Neural progenitor cell (in vitro differentiated cells): Measurements from ENCODE around the gene ZNF416. TPM values are rescaled to one million over a fixed set of nuclear protein-coding genes. Genes with fewer than 3 reads are reported as not detected.

Source experiments
- DNase-seq: peaks from one replicate; pipeline ENCODE4 v3.0.0-alpha.2; 2016; ENCODE audit warnings: low spot score
- H2AFZ ChIP-seq: fragments of 200-600 bp; sonication (generic); replicated peaks from 2 replicates; pipeline ENCODE4 v1.6.1; 2016; ENCODE audit warnings: antibody characterized with exemption
- H3F3A ChIP-seq: fragments of 200-600 bp; sonication (generic); 2 replicates; pipeline ENCODE4 v1.6.1; 2016; ENCODE audit warnings: antibody characterized with exemption, low read depth
- H3K27ac ChIP-seq: fragments of 200-600 bp; sonication (generic); 2 replicates; pipeline ENCODE4 v1.5.1; 2016; ENCODE audit warnings: mild to moderate bottlenecking
- H3K27me3 ChIP-seq: fragments of 200-600 bp; sonication (generic); 2 replicates; pipeline ENCODE4 v1.6.1; 2016; ENCODE audit warnings: mild to moderate bottlenecking, moderate library complexity
- H3K36me3 ChIP-seq: fragments of 200-600 bp; sonication (generic); 2 replicates; pipeline ENCODE4 v1.5.1; 2016
- H3K4me1 ChIP-seq: fragments of 200-600 bp; sonication (generic); 2 replicates; pipeline ENCODE4 v1.6.1; 2016; ENCODE audit warnings: mixed run types
- H3K4me2 ChIP-seq: fragments of 200-600 bp; sonication (generic); 2 replicates; pipeline ENCODE4 v1.6.1; 2016
- H3K4me3 ChIP-seq: fragments of 200-600 bp; sonication (generic); 2 replicates; pipeline ENCODE4 v1.5.1; 2016
- H3K79me2 ChIP-seq: fragments of 200-600 bp; sonication (generic); 2 replicates; pipeline ENCODE4 v1.6.1; 2016; ENCODE audit warnings: low read depth
- H3K9ac ChIP-seq: fragments of 200-600 bp; sonication (generic); 2 replicates; pipeline ENCODE4 v1.6.1; 2016
- H3K9me3 ChIP-seq: fragments of 200-600 bp; sonication (generic); 2 replicates; pipeline ENCODE4 v1.5.1; 2016; ENCODE audit warnings: low read depth
- H4K20me1 ChIP-seq: fragments of 200-600 bp; sonication (generic); 2 replicates; pipeline ENCODE4 v1.6.1; 2016; ENCODE audit warnings: low read depth
- H3K27ac Mint-ChIP-seq: 3 replicates; pipeline ENCODE4 v1.8.0; 2021; ENCODE audit warnings: mixed read lengths
- H3K27me3 Mint-ChIP-seq: 2 replicates; pipeline ENCODE4 v1.8.0; 2022; ENCODE audit warnings: low read depth, mild to moderate bottlenecking, inconsistent platforms, moderate library complexity, mixed read lengths; ENCODE audit not compliant: insufficient read depth
- H3K36me3 Mint-ChIP-seq: 3 replicates; pipeline ENCODE4 v1.8.0; 2021; ENCODE audit warnings: mixed read lengths
- H3K4me1 Mint-ChIP-seq: 3 replicates; pipeline ENCODE4 v1.8.0; 2021; ENCODE audit warnings: mixed read lengths
- H3K4me3 Mint-ChIP-seq: 3 replicates; pipeline ENCODE4 v1.8.0; 2021; ENCODE audit warnings: mild to moderate bottlenecking, moderate library complexity, mixed read lengths
- H3K9me3 Mint-ChIP-seq: 3 replicates; pipeline ENCODE4 v1.8.0; 2020; ENCODE audit warnings: mixed read lengths
- CTCF ChIP-seq: fragments of 200-600 bp; sonication (generic); IDR thresholded peaks from 2 replicates; pipeline ENCODE4 v1.5.1; 2017; ENCODE audit warnings: antibody characterized with exemption, mild to moderate bottlenecking
- EZH2 ChIP-seq: fragments of 200-600 bp; sonication (generic); IDR thresholded peaks from 2 replicates; pipeline ENCODE4 v1.6.1; 2017; ENCODE audit warnings: antibody characterized with exemption, mild to moderate bottlenecking, moderate library complexity
- EZH2phosphoT487 ChIP-seq: fragments of 200-600 bp; sonication (generic); IDR thresholded peaks from 2 replicates; pipeline ENCODE4 v1.6.1; 2017; ENCODE audit warnings: antibody characterized with exemption
- total RNA-seq: library from RNA; depleted of rRNA; stranded (reverse); fragments of >200 nt; gene quantifications from 2 replicates; pipeline ENCODE4 v1.2.3, GENCODE V29; 2015; ENCODE audit warnings: low replicate concordance

The ZNF416 gene
- total RNA-seq, 1 donor from 2014 or later = 7.9 TPM

DNA sequence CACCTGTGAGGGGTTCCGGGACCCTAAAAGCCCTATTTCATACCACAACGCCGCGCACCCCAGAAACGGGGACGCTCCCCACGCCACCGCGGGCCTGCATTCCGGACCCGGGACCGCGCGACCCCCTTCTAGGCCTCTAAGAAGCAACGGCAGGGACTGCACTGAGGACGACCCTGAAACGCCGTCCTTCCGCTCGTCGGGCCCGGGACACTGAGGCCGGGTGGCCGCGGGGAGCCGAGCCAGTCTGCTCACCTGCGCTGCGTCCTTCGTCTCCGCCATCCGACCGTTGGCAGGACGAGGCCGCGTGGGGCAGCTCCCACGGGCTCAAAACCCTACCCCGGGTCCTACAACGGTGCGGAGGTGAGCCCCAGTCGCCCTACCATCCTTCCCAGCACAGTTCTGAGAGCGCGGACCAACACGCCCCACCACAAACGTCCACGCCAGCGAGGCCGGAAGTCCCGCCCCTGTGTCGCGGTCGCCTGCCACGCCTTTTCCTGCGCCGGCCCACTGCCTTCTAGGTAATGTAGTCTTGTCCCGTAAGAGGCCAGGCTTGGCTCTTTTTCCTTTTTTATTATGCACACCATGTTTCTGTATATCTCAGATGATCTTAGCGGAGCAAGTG is 19.2 kb downstream of the ZNF416 start, which contains the start of gene ZNF550:
Gene ZNF550, minus strand, starts transcription at position 460 of the 622 bp plus-strand sequence. Its CDS starts 181 bp downstream, at position 279.
- peaks cover 6% of the 10 kb centered on the region for H3K4me1 ChIP-seq
- H3F3A ChIP-seq = no peaks in the 10 kb centered on the region
- Mint-ChIP-seq H3K36me3 (peaks cover 41% of the 10 kb centered on the region), H3K27me3 (peaks cover 13% of the 10 kb centered on the region), H3K4me1 (peaks cover 11% of the 10 kb centered on the region), H3K9me3 (peaks cover 73% of the 10 kb centered on the region), H3K27ac (peak within 1 kb of the TSS; percentile 69), H3K4me3 (peak within 1 kb of the TSS; percentile 99)
- peak within 1 kb of the TSS; percentile 84 for H3K4me2 ChIP-seq
- H4K20me1 ChIP-seq = peaks cover 8% of the 10 kb centered on the region
- TF ChIP-seq CTCF = no peak
- no peak for TF ChIP-seq EZH2phosphoT487
- no peak for TF ChIP-seq EZH2
- peak within 1 kb of the TSS; percentile 65 for H3K9ac ChIP-seq
- peaks cover 20% of the 10 kb centered on the region for H3K79me2 ChIP-seq
- no peaks in the 10 kb centered on the region for H3K36me3 ChIP-seq
- peak within 1 kb of the TSS; percentile 89 for H2AFZ ChIP-seq
- H3K27ac ChIP-seq = no peak within 1 kb of the TSS
- DNase-seq = peak; percentile 88
- H3K27me3 ChIP-seq = no peaks in the 10 kb centered on the region
- peaks cover 16% of the 10 kb centered on the region for H3K9me3 ChIP-seq
- H3K4me3 ChIP-seq = peak within 1 kb of the TSS; percentile 87

- Mint-ChIP-seq H3K9me3 (peaks cover 70% of the 10 kb centered on the region), H3K4me1 (peaks cover 11% of the 10 kb centered on the region), H3K4me3 (peak overlapping the region; percentile 99), H3K36me3 (peaks cover 46% of the 10 kb centered on the region), H3K27ac (peak overlapping the region; percentile 69), H3K27me3 (peaks cover 13% of the 10 kb centered on the region)
- Histone ChIP-seq H3F3A (no peaks in the 10 kb centered on the region), H2AFZ (peak overlapping the region; percentile 89), H4K20me1 (peaks cover 8% of the 10 kb centered on the region), H3K4me2 (peak overlapping the region; percentile 84), H3K27ac (no peak overlapping the region), H3K79me2 (peaks cover 20% of the 10 kb centered on the region), H3K4me3 (peak overlapping the region; percentile 87), H3K9me3 (peaks cover 16% of the 10 kb centered on the region), H3K9ac (peak overlapping the region; percentile 65), H3K36me3 (no peaks in the 10 kb centered on the region), H3K27me3 (no peaks in the 10 kb centered on the region), H3K4me1 (peaks cover 6% of the 10 kb centered on the region)
- TF ChIP-seq EZH2 = no peak
- no peak for TF ChIP-seq EZH2phosphoT487
- no peak for TF ChIP-seq CTCF
- peak; percentile 58 for DNase-seq
Measured at GRCh38 chr19:57559008-57559403, 19.7 kb downstream of the ZNF416 start.

DNA sequence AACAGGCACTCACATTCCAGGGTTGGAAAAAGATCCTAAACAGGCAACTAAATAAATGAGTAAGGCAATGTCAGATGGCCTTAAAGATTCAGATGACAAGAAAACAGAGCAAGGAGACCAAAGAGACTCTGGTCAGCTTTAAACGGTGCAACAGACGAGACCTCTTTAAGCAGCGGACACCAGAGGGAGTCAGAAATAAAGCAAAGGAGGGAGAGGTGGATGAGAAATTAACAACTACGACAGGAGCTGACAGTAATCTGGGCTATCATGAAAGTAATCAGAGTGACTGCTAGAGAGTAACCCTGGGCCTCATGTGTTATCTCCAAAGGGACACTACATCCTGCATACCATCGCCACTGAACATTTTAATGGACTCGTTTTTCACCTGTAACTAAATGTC is 20.2 kb downstream of the ZNF416 start:
- H3K36me3 Mint-ChIP-seq = peaks cover 51% of the 10 kb centered on the region
- DNase-seq = no peak
- no peak overlapping the region for H3K27ac Mint-ChIP-seq
- H3K9me3 Mint-ChIP-seq = peaks cover 71% of the 10 kb centered on the region
- H3K4me1 Mint-ChIP-seq = peaks cover 11% of the 10 kb centered on the region
- Histone ChIP-seq H3K36me3 (no peaks in the 10 kb centered on the region), H3K27ac (no peak overlapping the region), H2AFZ (no peak overlapping the region), H3K4me1 (peaks cover 6% of the 10 kb centered on the region), H3K79me2 (peaks cover 20% of the 10 kb centered on the region), H4K20me1 (peaks cover 8% of the 10 kb centered on the region), H3K4me2 (peak overlapping the region; percentile 84), H3K27me3 (no peaks in the 10 kb centered on the region), H3K4me3 (peak overlapping the region; percentile 87), H3K9ac (peak overlapping the region; percentile 65), H3F3A (no peaks in the 10 kb centered on the region), H3K9me3 (peaks cover 14% of the 10 kb centered on the region)
- H3K27me3 Mint-ChIP-seq = peaks cover 13% of the 10 kb centered on the region
- TF ChIP-seq EZH2phosphoT487 (no peak), CTCF (no peak), EZH2 (no peak)
- H3K4me3 Mint-ChIP-seq = peak overlapping the region; percentile 99
